B cell (primary cell): Measurements from ENCODE around the gene PTPRU. TPM values are rescaled to one million over a fixed set of nuclear protein-coding genes. Genes with fewer than 3 reads are reported as not detected.

Experiments used
- ATAC-seq: fragments of 200-7000 bp; cut with Tn5 transposase; one replicate; pipeline ENCODE4 v1.10.0; 2021; ENCODE audit warnings: low read depth, mild to moderate bottlenecking, moderate number of reproducible peaks, moderate library complexity
- CTCF ChIA-PET: fragments of 350-600 bp; sonication (Branson Sonifier 250); formaldehyde crosslinking; loops from one replicate; lab custom pipeline; 2021; ENCODE audit warnings: antibody characterized with exemption, inconsistent platforms; lab: Charles Lee
- POLR2A ChIA-PET: fragments of 350-600 bp; sonication (Branson Sonifier 250); formaldehyde crosslinking; loops from one replicate; lab custom pipeline; 2021; ENCODE audit warnings: antibody characterized with exemption; lab: Charles Lee
- DNase-seq: peaks from one replicate; pipeline ENCODE4 v3.0.0; 2013
- H2AFZ ChIP-seq: 2 replicates; pipeline ENCODE4 v1.6.1; 2012; ENCODE audit warnings: mild to moderate bottlenecking, low read depth, low read length; ENCODE audit not compliant: insufficient read depth, poor library complexity, severe bottlenecking
- H3K27ac ChIP-seq, 2 donors: 1 replicate in 1 of 2; 2 replicates in 1 of 2; pipeline ENCODE4 v1.5.1; 2012 to 2013; ENCODE audit warnings: low read length in 2 of 2, mild to moderate bottlenecking in 2 of 2, moderate library complexity in 1 of 2
- H3K27me3 ChIP-seq, 4 experiments: fragments of 200-600 bp in 1 of 4; sonication (generic) in 1 of 4; replicated peaks in 1 of 4; 1 replicate in 2 of 4; 2 replicates in 2 of 4; pipeline versions ENCODE4 v1.6.1 to v1.7.0; 2013 to 2016; ENCODE audit warnings: low read length in 3 of 4, mild to moderate bottlenecking in 2 of 4, mixed read lengths in 1 of 4, moderate library complexity in 1 of 4; ENCODE audit not compliant: insufficient read depth in 4 of 4, control insufficient read depth in 3 of 4; ENCODE audit errors: control extremely low read depth in 1 of 4
- H3K36me3 ChIP-seq, 2 experiments: replicated peaks in 1 of 2; 1 replicate in 1 of 2; 2 replicates in 1 of 2; pipeline versions ENCODE4 v1.6.1 to v1.7.1; 2013; ENCODE audit warnings: low read length in 1 of 2; ENCODE audit not compliant: insufficient read depth in 2 of 2, control insufficient read depth in 1 of 2; ENCODE audit errors: control extremely low read depth in 1 of 2, extremely low read depth in 1 of 2
- H3K4me1 ChIP-seq, 2 donors: fragments of 200-600 bp in 1 of 2; sonication (generic) in 1 of 2; 1 replicate in 1 of 2; 2 replicates in 1 of 2; pipeline versions ENCODE4 v1.5.1 to v1.6.1; 2013 to 2017; ENCODE audit warnings: low read length in 2 of 2; ENCODE audit not compliant: control insufficient read depth in 2 of 2, insufficient read depth in 2 of 2
- H3K4me2 ChIP-seq: replicated peaks from 2 replicates; pipeline ENCODE3; 2012; ENCODE audit warnings: mild to moderate bottlenecking, low read depth, low read length; ENCODE audit not compliant: poor library complexity, severe bottlenecking
- H3K4me3 ChIP-seq, 5 experiments: fragments of 200-600 bp in 1 of 5; sonication (generic) in 1 of 5; 1 replicate in 3 of 5; 2 replicates in 2 of 5; pipeline versions ENCODE4 v1.5.1 to v1.7.0; 2011 to 2016; ENCODE audit warnings: low read length in 4 of 5, mild to moderate bottlenecking in 4 of 5, low read depth in 2 of 5, control low read depth in 1 of 5, moderate library complexity in 1 of 5; ENCODE audit not compliant: insufficient read depth in 1 of 5; ENCODE audit errors: control extremely low read depth in 1 of 5, extremely low read depth in 1 of 5
- H3K79me2 ChIP-seq: fragments of 200-600 bp; sonication (generic); one replicate; pipeline ENCODE4 v1.6.0; 2016; ENCODE audit warnings: low read length; ENCODE audit not compliant: control insufficient read depth, insufficient read depth
- H3K9ac ChIP-seq: fragments of 200-600 bp; sonication (generic); 2 replicates; pipeline ENCODE4 v1.6.1; 2017; ENCODE audit warnings: mild to moderate bottlenecking, low read length, moderate library complexity
- H3K9me3 ChIP-seq, 3 donors: one replicate each; pipeline versions ENCODE4 v1.6.1 to v1.7.1; 2013; ENCODE audit warnings: low read length in 2 of 3; ENCODE audit not compliant: control insufficient read depth in 2 of 3, insufficient read depth in 1 of 3; ENCODE audit errors: control extremely low read depth in 1 of 3
- H4K20me1 ChIP-seq: 2 replicates; pipeline ENCODE4 v1.6.0; 2012; ENCODE audit warnings: mild to moderate bottlenecking, low read length; ENCODE audit not compliant: insufficient read depth, control insufficient read depth, poor library complexity, severe bottlenecking
- H3K27ac Mint-ChIP-seq: one replicate; pipeline ENCODE4 v1.8.0; 2021; ENCODE audit warnings: mixed read lengths
- H3K27me3 Mint-ChIP-seq: one replicate; pipeline ENCODE4 v1.8.0; 2021; ENCODE audit warnings: mixed read lengths
- H3K4me1 Mint-ChIP-seq: one replicate; pipeline ENCODE4 v1.8.0; 2021; ENCODE audit warnings: mixed read lengths
- H3K4me3 Mint-ChIP-seq: one replicate; pipeline ENCODE4 v1.8.0; 2021; ENCODE audit warnings: mixed read lengths
- H3K9me3 Mint-ChIP-seq: one replicate; pipeline ENCODE4 v1.8.0; 2022; ENCODE audit warnings: mixed read lengths; ENCODE audit not compliant: insufficient read depth
- EZH2 ChIP-seq: IDR thresholded peaks from 2 replicates; pipeline ENCODE4 v1.6.1; 2012; ENCODE audit warnings: borderline replicate concordance, low read depth, mild to moderate bottlenecking, moderate library complexity, low read length; ENCODE audit not compliant: insufficient read depth, poor library complexity, severe bottlenecking
- WGBS: methylation state at CpG from one replicate; pipeline ENCODE4 v1.1.5; 2013; ENCODE audit warnings: missing lambda C conversion rate; ENCODE audit not compliant: insufficient coverage; 5-methylcytosine and 5-hydroxymethylcytosine counted together
- intact Hi-C: fragments of 100-400 bp; cut with micrococcal nuclease; formaldehyde crosslinking; loops from one replicate; pipeline ENCODE4 v1.10.0; 2022
- polyA plus RNA-seq: library from polyadenylated mRNA; depleted of rRNA; stranded (reverse); fragments of >200 nt; gene quantifications from 2 replicates; pipeline ENCODE4 v1.2.3, GENCODE V29; 2012
- total RNA-seq, 2 donors: library from RNA; stranded (reverse); fragments of 120-200 nt in 1 of 2; gene quantifications; 1 replicate in 1 of 2; 2 replicates in 1 of 2; pipeline versions ENCODE4 v1.2.3 to v1.2.4, GENCODE V29; 2013 to 2022
- TF ChIP-seq, protein P1 (sequence below): fragments of 200-600 bp; IDR thresholded peaks from one replicate; pipeline ENCODE4 v1.8.0; 2022; ENCODE audit warnings: antibody characterized with exemption, mild to moderate bottlenecking

Gene PTPRU
- total and polyA plus RNA-seq, 2 donors (not counting 1 experiment from before 2014, with no cell fraction given), result 0.10 to 0.25 TPM

DNA sequence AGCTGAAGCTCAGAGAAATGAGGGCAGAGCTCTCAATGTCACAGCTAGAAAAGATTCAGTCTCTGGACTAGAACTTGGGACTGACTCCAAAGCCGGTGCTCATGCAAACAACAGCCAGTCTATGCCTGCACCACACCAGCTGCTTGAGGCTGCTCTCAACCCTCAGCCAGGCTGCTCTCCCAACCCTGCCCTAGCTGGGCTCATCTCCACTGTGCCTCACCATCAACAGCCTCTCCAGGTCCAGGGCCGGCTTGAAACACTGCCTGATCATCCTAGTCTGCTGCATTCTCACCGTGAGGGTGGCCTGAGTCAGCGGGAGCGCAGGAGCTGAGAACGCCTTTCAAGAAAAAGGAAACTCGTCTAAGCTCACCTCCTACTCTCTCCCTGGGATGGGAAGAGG is 94.5 kb downstream of the PTPRU start:
- intact Hi-C loops, result no loop called here
- POLR2A ChIA-PET, result no interaction called here

DNA sequence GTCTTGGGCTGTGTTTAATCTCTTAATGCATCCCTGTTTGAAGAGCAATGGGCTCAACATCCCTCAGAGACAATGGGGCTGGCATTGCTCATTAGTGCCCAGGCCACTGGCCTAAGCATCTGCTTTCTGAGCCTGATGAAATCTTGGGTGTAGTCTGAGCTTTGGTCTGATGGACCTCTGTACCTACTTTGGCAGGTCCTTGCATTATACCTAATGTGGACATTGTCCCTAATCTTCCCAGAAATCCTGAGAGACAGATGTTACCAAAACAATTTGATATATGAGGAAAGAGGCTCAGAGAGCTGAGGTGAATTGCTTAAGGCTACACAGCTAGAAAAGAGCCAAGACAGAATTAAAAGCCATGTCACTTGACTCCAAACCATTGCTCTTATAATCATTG is 95.0 kb downstream of the PTPRU start:
- no peaks in the 10 kb centered on the region for H3K4me1 Mint-ChIP-seq
- no peak for TF ChIP-seq EZH2
- TF ChIP-seq, protein P1, sequence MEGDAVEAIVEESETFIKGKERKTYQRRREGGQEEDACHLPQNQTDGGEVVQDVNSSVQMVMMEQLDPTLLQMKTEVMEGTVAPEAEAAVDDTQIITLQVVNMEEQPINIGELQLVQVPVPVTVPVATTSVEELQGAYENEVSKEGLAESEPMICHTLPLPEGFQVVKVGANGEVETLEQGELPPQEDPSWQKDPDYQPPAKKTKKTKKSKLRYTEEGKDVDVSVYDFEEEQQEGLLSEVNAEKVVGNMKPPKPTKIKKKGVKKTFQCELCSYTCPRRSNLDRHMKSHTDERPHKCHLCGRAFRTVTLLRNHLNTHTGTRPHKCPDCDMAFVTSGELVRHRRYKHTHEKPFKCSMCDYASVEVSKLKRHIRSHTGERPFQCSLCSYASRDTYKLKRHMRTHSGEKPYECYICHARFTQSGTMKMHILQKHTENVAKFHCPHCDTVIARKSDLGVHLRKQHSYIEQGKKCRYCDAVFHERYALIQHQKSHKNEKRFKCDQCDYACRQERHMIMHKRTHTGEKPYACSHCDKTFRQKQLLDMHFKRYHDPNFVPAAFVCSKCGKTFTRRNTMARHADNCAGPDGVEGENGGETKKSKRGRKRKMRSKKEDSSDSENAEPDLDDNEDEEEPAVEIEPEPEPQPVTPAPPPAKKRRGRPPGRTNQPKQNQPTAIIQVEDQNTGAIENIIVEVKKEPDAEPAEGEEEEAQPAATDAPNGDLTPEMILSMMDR, result no peak
- intact Hi-C loops, result no loop called here

More for the DNA sequence above, 94.5 kb downstream of the PTPRU start:
- TF ChIP-seq, protein P1, result no peak
- TF ChIP-seq EZH2, result no peak
- H3K27me3 Mint-ChIP-seq, result peaks cover 22% of the 10 kb centered on the region
- WGBS, result 82% methylated on average over 3 of the region's 7 CpGs
- Histone ChIP-seq H3K9ac (no peak overlapping the region), H3K9me3 (peaks cover 0 to 4% (median 0%) of the 10 kb centered on the region in 3 donors), H3K27me3 (no peaks in the 10 kb centered on the region), H2AFZ (no peak overlapping the region), H4K20me1 (no peaks in the 10 kb centered on the region), H3K27ac (no peak overlapping the region), H3K36me3 (no peaks in the 10 kb centered on the region), H3K79me2 (no peaks in the 10 kb centered on the region), H3K4me3 (no peak overlapping the region), H3K4me2 (no peak overlapping the region), H3K4me1 (no peaks in the 10 kb centered on the region)
- ATAC-seq, result no peak
- no peak overlapping the region for H3K27ac Mint-ChIP-seq
- CTCF ChIA-PET, result no interaction called here
- DNase-seq, result no peak
- H3K9me3 Mint-ChIP-seq, result no peaks in the 10 kb centered on the region
- no peaks in the 10 kb centered on the region for H3K4me1 Mint-ChIP-seq
- H3K4me3 Mint-ChIP-seq, result no peak overlapping the region

More for the DNA sequence above, 95.0 kb downstream of the PTPRU start:
- CTCF ChIA-PET, result interaction anchor here (1.3 kb wide), 1 partner anchor 95 kb away, joined by 3 read pairs; no protein-coding TSS in a partner anchor
- no peaks in the 10 kb centered on the region for H3K9me3 Mint-ChIP-seq
- H3K4me2 ChIP-seq, result no peak overlapping the region
- no peak overlapping the region for H3K4me3 Mint-ChIP-seq
- H3K9ac ChIP-seq, result no peak overlapping the region
- no peaks in the 10 kb centered on the region for H3K4me1 ChIP-seq
- H4K20me1 ChIP-seq, result no peaks in the 10 kb centered on the region
- no peak overlapping the region for H3K27ac ChIP-seq
- H3K27ac Mint-ChIP-seq, result no peak overlapping the region
- H3K9me3 ChIP-seq, result peaks cover 0 to 4% (median 0%) of the 10 kb centered on the region in 3 donors
- ATAC-seq (no peak), DNase-seq (no peak)
- H3K27me3 Mint-ChIP-seq, result peaks cover 22% of the 10 kb centered on the region
- H3K36me3 ChIP-seq, result no peaks in the 10 kb centered on the region
- H3K79me2 ChIP-seq, result no peaks in the 10 kb centered on the region
- H3K4me3 ChIP-seq, result no peak overlapping the region
- POLR2A ChIA-PET, result no interaction called here
- H2AFZ ChIP-seq, result no peak overlapping the region
- no peaks in the 10 kb centered on the region for H3K27me3 ChIP-seq
